Measurements from ENCODE around the gene SERHL2.
"Not testable (repeated sequence)": the region's sequence is repeated elsewhere in the genome, so short reads cannot be mapped to it uniquely, and the experiment has no call there.

Gene SERHL2

GRCh38 chr22:42553475-42554361 lies at the start of gene SERHL2:
SERHL2 (plus strand) TSS chr22:42553956; CDS start chr22:42554021, 65 bp downstream.
- DNase-seq: peak; percentile 81

GRCh38 chr22:42508327-42508974 lies 45.3 kb upstream of the SERHL2 start:
- DNase-seq: not testable (repeated sequence)

- DNase-seq: not testable (repeated sequence)
These were observed 44.8 kb upstream of the SERHL2 start for GRCh38 chr22:42508975-42509364.

GRCh38 chr22:42509548-42509947 lies 44.2 kb upstream of the SERHL2 start:
- no peak for DNase-seq

- no peak for DNase-seq
These were observed 42.3 kb upstream of the SERHL2 start for GRCh38 chr22:42511401-42511891.

- DNase-seq: not testable (repeated sequence)
These were observed 41.3 kb upstream of the SERHL2 start for GRCh38 chr22:42512273-42512990.

GRCh38 chr22:42514331-42514730 lies 39.4 kb upstream of the SERHL2 start:
- not testable (repeated sequence) for DNase-seq

GRCh38 chr22:42515304-42515703 lies 38.5 kb upstream of the SERHL2 start:
- DNase-seq: not testable (repeated sequence)

GRCh38 chr22:42515896-42516295 lies 37.9 kb upstream of the SERHL2 start:
- DNase-seq: no peak

- not testable (repeated sequence) for DNase-seq
These were observed 36.7 kb upstream of the SERHL2 start for GRCh38 chr22:42517103-42517502.

- DNase-seq: not testable (repeated sequence)
These were observed 34.9 kb upstream of the SERHL2 start for GRCh38 chr22:42518638-42519524.

GRCh38 chr22:42519525-42520401 lies 34.0 kb upstream of the SERHL2 start, which contains the start of gene RRP7A:
RRP7A (minus strand) TSS chr22:42519796; CDS start chr22:42519786, 10 bp downstream.
- DNase-seq: peak; percentile 87

- no peak for DNase-seq
These were observed 32.6 kb upstream of the SERHL2 start for GRCh38 chr22:42521228-42521546.

GRCh38 chr22:42522546-42522945 lies 31.2 kb upstream of the SERHL2 start:
- no peak for DNase-seq

GRCh38 chr22:42528591-42529307 lies 25.0 kb upstream of the SERHL2 start:
- no peak for DNase-seq

- not testable (repeated sequence) for DNase-seq
These were observed 24.3 kb upstream of the SERHL2 start for GRCh38 chr22:42529435-42529834.

- not testable (repeated sequence) for DNase-seq
These were observed 22.2 kb upstream of the SERHL2 start for GRCh38 chr22:42531401-42532084.

GRCh38 chr22:42533638-42533977 lies 20.1 kb upstream of the SERHL2 start:
- DNase-seq: no peak

- DNase-seq: not testable (repeated sequence)
These were observed 18.5 kb upstream of the SERHL2 start for GRCh38 chr22:42535082-42535731.
